HCT116 (cell line): ENCODE results near the gene IL22RA2. TPM values are rescaled to one million over a fixed set of nuclear protein-coding genes. Genes with fewer than 3 reads are reported as not detected.

Experiments
- ATAC-seq: fragments of 200-7000 bp; cut with Tn5 transposase; 2 replicates; pipeline ENCODE4 v1.9.1; 2020; ENCODE audit warnings: mild to moderate bottlenecking, moderate library complexity
- BruUV-seq: library from RNA; stranded (reverse); fragments of 400-500 nt; replicated peaks from 2 replicates; lab custom pipeline; 2021; lab: Mats Ljungman, UMichigan
- CTCF ChIA-PET: fragments of 300-600 bp; sonication (Branson Sonifier 250); formaldehyde crosslinking; loops from one replicate; lab custom pipeline; 2021; ENCODE audit warnings: antibody characterized with exemption; lab: Charles Lee
- POLR2A ChIA-PET: fragments of 300-600, 350-600 bp; sonication (Branson Sonifier 250); formaldehyde crosslinking; loops from one replicate; lab custom pipeline; 2021; ENCODE audit warnings: antibody characterized with exemption; lab: Charles Lee
- RAD21 ChIA-PET, 2 experiments: fragments of 300-600 bp; sonication (Branson Sonifier 250); formaldehyde crosslinking; loops; one replicate each; lab custom pipeline; 2023; ENCODE audit warnings: low total read pairs in 2 of 2; ENCODE audit not compliant: uncharacterized antibody in 2 of 2, unreplicated experiment in 2 of 2, low non-redundant PET in 1 of 2; lab: Charles Lee
- DNase-seq: peaks from one replicate; pipeline ENCODE4 v3.0.0-alpha.2; 2010; ENCODE audit warnings: low read depth, low spot score
- H2AFZ ChIP-seq: fragments of 200-600 bp; shearing (Covaris generic), sonication (generic); 2 replicates; pipeline ENCODE4 v1.6.1; 2017; ENCODE audit warnings: low read depth, mixed run types, mixed read lengths, antibody characterized with exemption, low read length; ENCODE audit not compliant: poor library complexity, severe bottlenecking
- H3K27ac ChIP-seq: 2 replicates; pipeline ENCODE4 v1.5.1; 2012; ENCODE audit warnings: low read depth, low read length
- H3K27me3 ChIP-seq: fragments of 200-600 bp; sonication (generic); 2 replicates; pipeline ENCODE4 v1.6.1; 2016; ENCODE audit warnings: mixed run types, low read length, mixed read lengths; ENCODE audit not compliant: insufficient read depth
- H3K36me3 ChIP-seq, 2 experiments: fragments of 200-500 bp in 1 of 2; fragments of 200-600 bp in 1 of 2; sonication (Bioruptor generic) in 1 of 2; sonication (generic) in 1 of 2; 2 replicates each; pipeline versions ENCODE4 v1.5.1 to v1.6.1; 2014 to 2016; ENCODE audit warnings: low read length in 2 of 2, inconsistent platforms in 1 of 2, mixed read lengths in 1 of 2, mixed run types in 1 of 2; ENCODE audit not compliant: insufficient read depth in 2 of 2, control insufficient read depth in 1 of 2
- H3K4me1 ChIP-seq, 2 experiments: fragments of 200-600 bp in 1 of 2; sonication (generic) in 1 of 2; 2 replicates each; pipeline versions ENCODE4 v1.5.1 to v1.6.1; 2012 to 2017; ENCODE audit warnings: low read length in 2 of 2, inconsistent platforms in 1 of 2, mild to moderate bottlenecking in 1 of 2, mixed read lengths in 1 of 2, mixed run types in 1 of 2, moderate library complexity in 1 of 2; ENCODE audit not compliant: insufficient read depth in 2 of 2, control insufficient read depth in 1 of 2
- H3K4me2 ChIP-seq: fragments of 200-600 bp; sonication (generic); 2 replicates; pipeline ENCODE4 v1.6.1; 2017; ENCODE audit warnings: mixed run types, low read length, mixed read lengths
- H3K4me3 ChIP-seq, 2 experiments: fragments of 200-600 bp in 1 of 2; sonication (generic) in 1 of 2; replicated peaks in 1 of 2; 2 replicates each; pipeline ENCODE4 v1.5.1; 2011 to 2016; ENCODE audit warnings: low read length in 2 of 2, control low read depth in 1 of 2, low read depth in 1 of 2, mild to moderate bottlenecking in 1 of 2, mixed read lengths in 1 of 2, mixed run types in 1 of 2
- H3K79me2 ChIP-seq: fragments of 200-600 bp; sonication (generic); 2 replicates; pipeline ENCODE4 v1.6.1; 2017; ENCODE audit warnings: mild to moderate bottlenecking, mixed run types, low read length, moderate library complexity, mixed read lengths; ENCODE audit not compliant: insufficient read depth
- H3K9ac ChIP-seq: fragments of 200-600 bp; sonication (generic); 2 replicates; pipeline ENCODE4 v1.6.1; 2016; ENCODE audit warnings: low read length, mixed read lengths
- H3K9me2 ChIP-seq: fragments of 200-600 bp; sonication (generic), shearing (Covaris generic); 2 replicates; pipeline ENCODE4 v1.6.1; 2017; ENCODE audit warnings: mixed run types, mild to moderate bottlenecking, moderate library complexity; ENCODE audit not compliant: insufficient read depth
- H3K9me3 ChIP-seq, 2 experiments: fragments of 200-500 bp in 1 of 2; fragments of 200-600 bp in 1 of 2; sonication (Bioruptor generic) in 1 of 2; sonication (generic) in 1 of 2; 2 replicates each; pipeline ENCODE4 v1.6.1; 2014 to 2017; ENCODE audit warnings: low read length in 2 of 2, mixed read lengths in 2 of 2, inconsistent platforms in 1 of 2, low read depth in 1 of 2, mild to moderate bottlenecking in 1 of 2, mixed run types in 1 of 2, moderate library complexity in 1 of 2; ENCODE audit not compliant: control insufficient read depth in 1 of 2, insufficient read depth in 1 of 2
- H4K20me1 ChIP-seq: fragments of 200-600 bp; sonication (generic), shearing (Covaris generic); 2 replicates; pipeline ENCODE4 v1.6.1; 2017; ENCODE audit warnings: mixed run types, mild to moderate bottlenecking, moderate library complexity; ENCODE audit not compliant: insufficient read depth
- ATF3 ChIP-seq: IDR thresholded peaks from 2 replicates; pipeline ENCODE4 v1.6.1; 2012
- CEBPB ChIP-seq: IDR thresholded peaks from 2 replicates; pipeline ENCODE4 v1.6.1; 2012; ENCODE audit warnings: low read depth
- CTCF ChIP-seq, 3 experiments: fragments of 200-600 bp in 1 of 3; sonication (generic) in 1 of 3; IDR thresholded peaks in 2 of 3; conservative IDR thresholded peaks in 1 of 3; 2 replicates each; pipeline ENCODE4 v1.5.1; 2012 to 2017; ENCODE audit warnings: low read depth in 2 of 3, low read length in 2 of 3, antibody characterized with exemption in 1 of 3, borderline replicate concordance in 1 of 3, control low read depth in 1 of 3, mild to moderate bottlenecking in 1 of 3, mixed read lengths in 1 of 3, mixed run types in 1 of 3, moderate library complexity in 1 of 3; ENCODE audit not compliant: insufficient read depth in 1 of 3
- MAX ChIP-seq: IDR thresholded peaks from 2 replicates; pipeline ENCODE4 v1.6.1; 2012
- RAD21 ChIP-seq: IDR thresholded peaks from 2 replicates; pipeline ENCODE4 v1.6.1; 2012; ENCODE audit warnings: low read depth, mild to moderate bottlenecking
- SIN3A ChIP-seq: IDR thresholded peaks from 2 replicates; pipeline ENCODE4 v1.6.1; 2012; ENCODE audit warnings: low read depth
- SP1 ChIP-seq: IDR thresholded peaks from 2 replicates; pipeline ENCODE4 v1.6.1; 2012; ENCODE audit warnings: low read depth
- TCF7L2 ChIP-seq: IDR thresholded peaks from 2 replicates; pipeline ENCODE4 v1.7.0; 2011; ENCODE audit warnings: borderline replicate concordance, inconsistent platforms; ENCODE audit not compliant: insufficient read depth, insufficient read length; ENCODE audit errors: extremely low read depth
- intact Hi-C: fragments of 100-400 bp; cut with micrococcal nuclease; formaldehyde crosslinking; loops from 2 replicates; pipeline ENCODE4 v1.10.0; 2022
- total RNA-seq: library from RNA; stranded (reverse); gene quantifications from one replicate; pipeline ENCODE4 v1.2.1, GENCODE V29; 2021; ENCODE audit not compliant: unreplicated experiment

Gene IL22RA2
- total RNA-seq, 1 experiment from 2014 or later, result not detected

- CTCF ChIA-PET, result interaction anchor here (1.5 to 4.6 kb wide), 2 partner anchors 15 to 220 kb away, joined by 7 to 33 read pairs; no protein-coding TSS in a partner anchor
- no TSS peak for BruUV-seq
Observed at GRCh38 chr6:137095093-137095492, 78.4 kb downstream of the IL22RA2 start.

More at GRCh38 chr6:137095093-137095492, 78.4 kb downstream of the IL22RA2 start:
- Histone ChIP-seq H3K9ac (no peak overlapping the region), H2AFZ (no peak overlapping the region), H3K4me1 (peaks cover 0 to 3% of the 10 kb centered on the region in 2 experiments; a peak in 2 of 4 replicates), H3K79me2 (no peaks in the 10 kb centered on the region), H3K4me2 (no peak overlapping the region), H3K27ac (no peak overlapping the region), H3K9me3 (no peaks in the 10 kb centered on the region), H3K27me3 (no peaks in the 10 kb centered on the region), H4K20me1 (no peaks in the 10 kb centered on the region), H3K36me3 (no peaks in the 10 kb centered on the region), H3K4me3 (no peak overlapping the region), H3K9me2 (no peaks in the 10 kb centered on the region)
- no peak for ATAC-seq
- POLR2A ChIA-PET, result no interaction called here
- RAD21 ChIA-PET, result no interaction called here
- DNase-seq, result no peak
- TF ChIP-seq TCF7L2, result no peak
- TF ChIP-seq MAX, result no peak
- TF ChIP-seq RAD21, result no peak
- TF ChIP-seq ATF3, result no peak
- TF ChIP-seq CEBPB, result no peak
- no peak for TF ChIP-seq SIN3A
- no peak for TF ChIP-seq SP1
- no peak for TF ChIP-seq CTCF (IDR thresholded peaks at IDR 0.05 in 2 of 3, conservative IDR thresholded peaks at IDR 0.05 in 1 of 3; ENCODE audit: borderline replicate concordance in 1 of 3, insufficient read depth in 1 of 3, low read depth in 2 of 3, low read length in 2 of 3)
- intact Hi-C loops, result loop anchor here (10.0 kb wide), 1 partner anchor 880 kb away; no protein-coding TSS in a partner anchor
